CD4-positive, alpha-beta T cell treated with Interleukin-15 for 4 hours (primary cell): ENCODE measurements around the gene OTUB1.

Experiments used
- DNase-seq: peaks from one replicate; pipeline ENCODE4 v3.0.0-alpha.2; 2020; ENCODE audit warnings: low spot score

The OTUB1 gene

GRCh38 chr11:64005691-64006090 is 19.5 kb downstream of the OTUB1 start:
- DNase-seq: no peak

GRCh38 chr11:64006398-64006797 is 20.2 kb downstream of the OTUB1 start:
- DNase-seq: no peak

- DNase-seq: no peak
Measured at GRCh38 chr11:64007160-64007628, 21.0 kb downstream of the OTUB1 start.

- no peak for DNase-seq
Measured at GRCh38 chr11:64007629-64008282, 21.5 kb downstream of the OTUB1 start.

GRCh38 chr11:64008283-64008913 is 22.2 kb downstream of the OTUB1 start:
- DNase-seq: no peak

GRCh38 chr11:64008914-64009633 is 22.8 kb downstream of the OTUB1 start:
- DNase-seq: no peak

GRCh38 chr11:64009710-64010109 is 23.5 kb downstream of the OTUB1 start:
- DNase-seq: no peak

GRCh38 chr11:64010783-64011182 is 24.5 kb downstream of the OTUB1 start:
- no peak for DNase-seq

GRCh38 chr11:64011371-64011770 is 25.1 kb downstream of the OTUB1 start:
- no peak for DNase-seq

- no peak for DNase-seq
Measured at GRCh38 chr11:64013141-64013896, 27.1 kb downstream of the OTUB1 start.

- no peak for DNase-seq
Measured at GRCh38 chr11:64014356-64014755, 28.1 kb downstream of the OTUB1 start.

GRCh38 chr11:64015510-64015909 is 29.3 kb downstream of the OTUB1 start:
- DNase-seq: no peak

- DNase-seq: no peak
Measured at GRCh38 chr11:64015935-64016845, 30.0 kb downstream of the OTUB1 start.

GRCh38 chr11:64017945-64018224 is 31.6 kb downstream of the OTUB1 start:
- DNase-seq: no peak

- no peak for DNase-seq
Measured at GRCh38 chr11:64018310-64018709, 32.1 kb downstream of the OTUB1 start.

GRCh38 chr11:64019106-64020037 is 33.1 kb downstream of the OTUB1 start:
- no peak for DNase-seq

GRCh38 chr11:64020976-64021756 is 34.9 kb downstream of the OTUB1 start:
- no peak for DNase-seq

- DNase-seq: no peak
Measured at GRCh38 chr11:64021757-64022093, 35.5 kb downstream of the OTUB1 start.

- DNase-seq: no peak
Measured at GRCh38 chr11:64022125-64022784, 36.0 kb downstream of the OTUB1 start.
